ENCODE measurements around the gene GADD45B.
"Not testable (repeated sequence)": the region's sequence is repeated elsewhere in the genome, so short reads cannot be mapped to it uniquely, and the experiment has no call there.

Gene GADD45B

GRCh38 chr19:2514981-2515518 is 39.1 kb downstream of the GADD45B start:
- DNase-seq (ENCODE audit: low read depth in 2 of 2): no peak

DNA sequence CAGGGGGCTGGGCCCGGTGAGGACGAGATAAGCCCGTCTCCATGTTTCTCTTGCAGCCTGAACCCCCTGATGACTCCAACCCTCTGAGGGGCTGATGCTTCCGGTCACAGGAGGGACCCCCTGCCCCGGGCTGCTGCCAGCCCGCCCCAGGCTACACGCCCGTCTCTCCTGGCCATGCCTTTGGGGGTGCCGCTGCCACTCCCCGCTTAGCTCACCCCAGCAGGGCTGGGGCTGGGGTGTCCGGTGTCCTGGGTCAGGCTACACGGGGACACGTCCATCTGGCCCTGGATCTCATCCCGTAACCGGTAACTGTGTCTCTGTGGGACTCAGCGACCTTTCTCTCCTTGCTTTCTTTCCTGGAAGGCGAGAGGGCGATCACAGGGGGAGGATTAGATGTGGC is 40.8 kb downstream of the GADD45B start:
- DNase-seq (ENCODE audit: low read depth in 2 of 2): no peak

DNA sequence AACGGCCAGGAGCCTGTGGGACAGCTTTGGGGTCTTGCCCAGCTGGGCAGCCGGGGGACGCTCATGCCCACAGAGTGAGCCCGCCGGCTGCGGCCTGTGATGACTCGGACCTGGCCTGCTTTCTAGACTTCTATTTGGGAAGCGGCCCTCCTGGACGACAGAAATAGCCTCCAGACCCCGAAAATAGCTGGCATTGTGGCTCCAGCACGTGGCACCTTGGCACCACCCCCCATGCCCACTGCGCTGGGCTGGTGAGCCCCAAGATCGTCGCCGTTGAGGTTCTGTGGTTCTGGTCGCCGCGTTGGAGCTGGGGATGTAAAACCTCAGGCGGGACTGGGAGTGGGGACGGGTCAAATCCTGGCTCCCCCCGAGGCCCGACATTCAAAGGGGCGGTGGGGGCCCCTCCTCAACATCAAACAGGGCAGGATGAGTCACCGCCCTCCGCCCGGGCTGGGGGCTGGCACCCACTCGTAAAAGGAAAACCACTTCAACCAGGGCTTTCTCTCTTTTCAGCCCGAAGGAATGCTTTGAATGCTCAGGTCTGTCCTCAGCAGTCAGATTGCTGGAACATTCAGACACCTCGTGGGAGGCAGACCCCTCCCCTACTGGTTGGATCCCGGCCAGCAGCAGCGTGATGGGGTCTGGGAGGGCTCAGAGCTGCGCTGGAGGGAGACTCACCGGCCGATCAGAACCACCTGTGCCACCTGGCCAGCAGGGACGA is 42.1 kb downstream of the GADD45B start:
- no peak for DNase-seq (ENCODE audit: low read depth in 2 of 2)

GRCh38 chr19:2518856-2519255 is 42.9 kb downstream of the GADD45B start:
- DNase-seq (ENCODE audit: low read depth in 2 of 2): not testable (repeated sequence)

GRCh38 chr19:2519482-2519881 is 43.6 kb downstream of the GADD45B start:
- no peak for DNase-seq (ENCODE audit: low read depth in 2 of 2)

GRCh38 chr19:2523630-2524311 is 47.8 kb downstream of the GADD45B start:
- DNase-seq (ENCODE audit: low read depth in 2 of 2): no peak

DNA sequence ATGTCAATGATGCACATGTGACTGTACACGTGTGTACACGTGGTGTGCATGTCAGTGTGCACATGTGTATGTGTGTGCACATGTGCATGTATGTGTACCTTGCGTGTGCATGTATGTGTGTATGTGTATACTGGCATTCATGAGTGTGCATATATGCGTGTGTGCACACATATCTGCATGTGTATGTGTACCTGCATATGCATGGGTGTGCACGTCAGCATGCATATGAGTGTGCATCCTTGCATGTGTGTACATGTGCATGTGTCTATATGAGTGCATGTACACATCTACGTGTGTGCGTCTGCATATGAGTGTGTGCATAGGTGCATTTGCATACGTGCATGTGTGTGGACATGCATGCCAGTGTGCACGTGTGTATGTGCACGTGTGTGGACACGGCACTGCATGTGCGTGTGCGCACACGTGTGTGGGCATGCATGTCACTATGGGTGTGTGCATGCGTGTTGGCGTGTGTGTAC is 48.5 kb downstream of the GADD45B start:
- no peak for DNase-seq (ENCODE audit: low read depth in 2 of 2)

- no peak for DNase-seq (ENCODE audit: low read depth in 2 of 2)
Observed at GRCh38 chr19:2524840-2525723, 49.2 kb downstream of the GADD45B start.

DNA sequence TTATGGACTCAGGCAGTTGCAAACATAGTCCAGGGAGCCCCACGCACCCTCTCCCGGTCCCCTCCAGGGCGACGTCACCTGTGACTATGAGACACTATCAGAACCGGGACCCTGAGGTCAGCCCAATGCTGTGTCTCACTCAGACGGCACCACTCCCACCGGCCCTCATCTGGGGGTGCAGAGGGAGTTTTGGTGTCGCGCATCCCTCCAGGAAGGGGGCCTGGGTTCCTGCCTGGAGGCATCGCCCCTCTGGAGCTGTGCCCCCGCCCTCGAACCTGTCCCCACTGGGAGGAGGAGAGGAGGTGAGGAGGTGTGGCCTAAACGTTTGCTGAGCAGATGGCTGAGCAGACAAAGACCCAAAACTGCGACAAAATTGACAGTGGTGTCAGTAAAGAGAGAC is 51.2 kb downstream of the GADD45B start:
- no peak for DNase-seq (ENCODE audit: low read depth in 2 of 2)

DNA sequence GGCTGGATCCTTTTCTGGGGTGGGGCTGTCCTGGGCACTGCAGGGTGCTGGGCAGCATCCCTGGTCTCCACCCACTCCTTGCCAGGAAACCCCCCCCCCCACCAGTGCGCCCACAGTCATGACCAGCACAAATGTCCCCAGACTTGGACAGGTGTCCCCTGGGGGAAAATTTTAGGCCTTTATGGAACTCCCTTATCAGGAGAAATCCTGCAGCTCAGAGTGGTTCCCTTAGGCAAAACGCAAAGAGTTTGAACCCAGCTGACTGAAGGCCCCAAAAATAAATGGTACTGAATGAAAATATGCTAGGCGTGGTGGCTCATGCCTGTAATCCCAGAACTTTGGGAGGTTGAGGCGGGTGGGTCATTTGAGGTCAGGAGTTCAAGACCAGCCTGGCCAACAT is 51.8 kb downstream of the GADD45B start:
- no peak for DNase-seq (ENCODE audit: low read depth in 2 of 2)
